Stimulated activated naive CD4-positive, alpha-beta T cell treated with Interleukin-2 at 50 U/mL for 16 hours (primary cell): ENCODE results near the gene POLR2F.
"Not testable (repeated sequence)": the region's sequence is repeated elsewhere in the genome, so short reads cannot be mapped to it uniquely, and the experiment has no call there.

Source experiments
- DNase-seq: peaks from one replicate; lab custom pipeline; 2025; lab: John Stamatoyannopoulos, UW

The POLR2F gene

DNA sequence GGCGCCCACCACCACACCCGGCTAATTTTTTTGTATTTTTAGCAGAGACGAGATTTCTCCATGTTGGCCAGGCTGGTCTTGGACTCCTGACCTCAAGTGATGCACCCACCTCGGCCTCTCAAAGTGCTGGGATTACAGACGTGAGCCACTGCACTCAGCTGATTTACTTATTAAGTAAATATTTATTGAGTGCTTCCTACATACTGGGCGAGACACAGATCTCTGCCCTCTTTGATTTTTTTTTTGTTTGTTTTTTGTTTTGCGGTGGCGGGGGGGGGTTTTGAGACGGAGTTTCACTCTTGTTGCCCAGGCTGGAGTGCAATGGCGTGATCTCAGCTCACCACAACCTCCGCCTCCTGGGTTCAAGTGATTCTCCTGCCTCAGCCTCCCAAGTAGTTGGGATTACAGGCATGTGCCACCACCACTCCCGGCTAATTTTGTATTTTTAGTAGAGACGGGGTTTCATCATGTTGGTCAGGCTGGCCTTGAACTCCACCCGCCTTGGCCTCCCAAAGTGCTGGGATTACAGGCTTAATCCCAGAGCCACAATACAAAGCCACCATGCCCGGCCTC lies 2.4 kb downstream of the POLR2F start:
- not testable (repeated sequence) for DNase-seq

DNA sequence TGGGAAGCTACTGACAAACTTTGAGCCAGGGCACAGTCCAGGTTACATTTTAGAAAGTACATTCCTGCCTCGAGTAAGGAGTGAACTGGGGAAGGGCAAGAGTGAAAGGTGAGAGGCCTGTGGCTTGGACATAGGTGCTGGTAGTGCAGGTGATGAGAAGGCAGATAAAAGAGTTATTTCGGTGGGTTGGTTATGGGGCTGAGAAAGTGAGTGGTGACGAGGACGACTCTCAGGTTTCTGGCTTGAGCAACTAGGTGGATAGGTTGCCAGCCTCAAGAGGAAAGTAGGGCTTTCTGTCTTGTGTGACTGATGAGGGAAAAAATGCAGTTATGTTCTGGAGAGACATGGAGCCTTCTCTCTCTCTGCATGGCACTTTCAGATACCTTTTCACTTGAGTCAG lies 3.7 kb downstream of the POLR2F start:
- no peak for DNase-seq

DNA sequence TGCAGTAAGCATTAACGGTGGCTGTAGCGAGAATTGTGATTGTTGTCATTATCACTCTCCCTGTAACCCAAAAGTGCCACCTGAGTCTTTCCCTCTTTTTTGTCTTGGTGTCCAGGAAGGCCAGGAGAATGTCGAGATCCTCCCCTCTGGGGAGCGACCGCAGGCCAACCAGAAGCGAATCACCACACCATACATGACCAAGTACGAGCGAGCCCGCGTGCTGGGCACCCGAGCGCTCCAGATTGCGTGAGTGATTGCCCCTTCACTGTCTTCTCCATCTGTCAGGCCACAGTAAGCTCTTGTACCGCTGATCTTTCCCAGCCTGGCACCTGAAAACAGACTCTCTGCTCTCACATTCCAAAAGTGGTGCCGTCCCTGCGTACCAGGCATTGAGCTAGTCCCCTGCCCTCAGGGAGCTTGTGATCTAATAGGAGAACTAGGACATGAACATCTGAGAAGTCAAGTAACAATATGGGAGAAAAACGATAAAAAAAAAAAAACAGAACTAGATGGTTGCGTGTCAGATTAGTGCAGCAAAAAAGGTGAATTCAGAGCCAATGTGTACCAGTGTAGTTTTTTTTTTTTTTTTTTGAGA lies 5.8 kb downstream of the POLR2F start:
- DNase-seq, result no peak

DNA sequence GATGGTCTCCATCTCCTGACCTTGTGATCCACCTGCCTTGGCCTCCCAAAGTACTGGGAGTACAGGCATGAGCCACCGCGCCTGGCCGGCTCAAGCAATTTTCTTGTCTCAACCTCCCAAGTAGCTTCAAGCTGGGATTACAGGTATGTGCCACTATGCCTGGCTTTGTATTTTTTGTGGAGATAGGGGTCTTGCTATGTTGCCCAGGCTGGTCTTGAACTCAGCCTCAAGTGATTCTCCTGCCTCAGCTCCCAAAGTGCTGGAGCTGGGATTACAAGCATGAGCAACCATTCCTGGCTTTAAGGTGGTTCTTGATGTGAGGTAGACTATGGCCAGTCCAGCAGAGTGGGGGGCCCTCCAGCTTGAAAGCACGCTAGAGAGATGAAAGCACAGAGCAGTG lies 7.6 kb downstream of the POLR2F start:
- no peak for DNase-seq

DNA sequence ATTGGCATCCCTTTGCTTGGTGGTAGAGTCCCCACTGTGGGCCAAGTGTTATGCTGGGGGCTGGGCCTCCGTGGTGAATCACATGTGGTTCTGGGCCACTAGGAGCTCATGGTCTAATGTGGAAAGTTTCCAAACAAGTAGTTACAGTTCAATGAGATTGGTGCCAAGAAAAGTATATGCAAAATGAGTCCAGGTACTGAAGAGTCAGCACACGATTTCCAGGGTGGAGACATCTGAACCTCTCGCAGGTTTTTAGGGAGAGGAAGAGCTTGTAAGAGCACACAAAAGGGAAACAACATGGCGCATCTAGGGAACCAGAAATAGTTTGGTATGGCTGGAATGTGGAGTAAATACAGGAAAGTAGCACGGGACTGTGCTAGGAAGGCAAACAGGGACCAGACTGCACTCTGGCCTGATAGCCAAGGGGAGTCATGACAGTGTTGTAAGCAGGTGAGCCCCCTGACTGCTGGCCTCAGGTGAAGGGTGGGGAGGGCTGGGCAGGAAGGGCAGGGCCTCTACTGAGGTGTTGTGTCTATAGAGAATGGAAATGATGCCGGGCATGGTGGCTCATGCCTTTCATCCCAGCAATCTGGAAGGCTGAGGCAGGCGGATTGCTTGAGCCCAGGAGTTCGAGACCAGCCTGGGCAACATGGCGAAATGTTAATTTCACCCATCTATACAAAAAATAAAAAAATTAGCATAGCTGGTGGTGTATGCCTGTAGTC lies 12.6 kb downstream of the POLR2F start:
- DNase-seq, result no peak

DNA sequence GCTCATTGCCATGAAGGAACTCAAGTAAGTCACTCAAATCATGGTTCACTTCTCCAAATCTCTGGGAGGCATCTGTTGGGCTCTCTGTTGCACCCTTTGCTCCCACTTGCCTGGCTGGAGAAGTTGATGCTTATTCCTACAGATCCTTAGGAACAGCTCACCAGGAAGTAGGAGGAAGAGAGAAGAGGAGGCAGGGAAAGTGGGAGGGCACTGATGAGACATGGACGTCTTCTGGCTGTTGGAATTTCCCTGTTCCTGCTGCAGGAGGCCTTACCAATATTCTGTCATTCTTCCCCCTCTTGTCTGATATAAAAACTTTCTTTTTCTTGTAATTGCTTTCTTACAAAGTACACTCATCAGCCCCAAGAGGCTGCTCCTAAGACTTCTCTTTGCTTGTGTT lies 13.6 kb downstream of the POLR2F start:
- no peak for DNase-seq

DNA sequence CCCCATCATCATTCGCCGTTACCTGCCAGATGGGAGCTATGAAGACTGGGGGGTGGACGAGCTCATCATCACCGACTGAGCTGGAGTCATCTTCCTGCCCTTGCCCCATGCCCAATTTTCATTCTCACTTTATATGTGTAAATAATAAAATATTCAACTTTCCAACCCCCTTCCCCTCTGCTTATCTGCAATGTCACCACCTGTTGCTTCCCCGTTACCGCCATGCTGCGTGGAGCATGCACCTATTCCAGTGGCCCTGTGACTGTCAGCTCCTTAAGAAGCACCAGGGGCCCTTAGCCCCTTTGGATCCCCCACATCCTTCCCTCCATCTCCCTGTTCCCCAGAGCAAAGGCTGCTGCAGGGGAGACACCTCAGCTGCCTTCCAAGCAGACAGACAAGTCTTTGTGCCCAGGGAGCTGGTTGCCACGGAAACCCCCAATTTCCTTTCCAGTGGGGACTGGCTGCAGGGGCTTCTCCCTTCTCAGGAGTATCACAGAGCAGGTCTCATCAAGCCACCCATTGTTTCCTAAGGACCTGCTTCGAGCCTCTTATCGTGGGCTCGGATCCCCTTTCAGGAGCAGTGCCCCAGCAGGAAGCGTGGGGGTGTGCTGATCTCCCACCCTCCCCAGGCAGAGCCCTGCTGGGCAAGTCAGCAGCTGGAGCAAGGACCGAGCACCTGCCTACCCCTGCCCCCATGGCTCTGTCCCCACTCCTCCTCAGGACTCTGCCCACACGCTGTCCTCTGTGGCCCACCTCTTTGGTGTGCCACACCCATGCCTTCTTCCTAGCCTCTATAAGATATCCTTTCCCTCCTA lies 14.3 kb downstream of the POLR2F start:
- DNase-seq, result no peak

DNA sequence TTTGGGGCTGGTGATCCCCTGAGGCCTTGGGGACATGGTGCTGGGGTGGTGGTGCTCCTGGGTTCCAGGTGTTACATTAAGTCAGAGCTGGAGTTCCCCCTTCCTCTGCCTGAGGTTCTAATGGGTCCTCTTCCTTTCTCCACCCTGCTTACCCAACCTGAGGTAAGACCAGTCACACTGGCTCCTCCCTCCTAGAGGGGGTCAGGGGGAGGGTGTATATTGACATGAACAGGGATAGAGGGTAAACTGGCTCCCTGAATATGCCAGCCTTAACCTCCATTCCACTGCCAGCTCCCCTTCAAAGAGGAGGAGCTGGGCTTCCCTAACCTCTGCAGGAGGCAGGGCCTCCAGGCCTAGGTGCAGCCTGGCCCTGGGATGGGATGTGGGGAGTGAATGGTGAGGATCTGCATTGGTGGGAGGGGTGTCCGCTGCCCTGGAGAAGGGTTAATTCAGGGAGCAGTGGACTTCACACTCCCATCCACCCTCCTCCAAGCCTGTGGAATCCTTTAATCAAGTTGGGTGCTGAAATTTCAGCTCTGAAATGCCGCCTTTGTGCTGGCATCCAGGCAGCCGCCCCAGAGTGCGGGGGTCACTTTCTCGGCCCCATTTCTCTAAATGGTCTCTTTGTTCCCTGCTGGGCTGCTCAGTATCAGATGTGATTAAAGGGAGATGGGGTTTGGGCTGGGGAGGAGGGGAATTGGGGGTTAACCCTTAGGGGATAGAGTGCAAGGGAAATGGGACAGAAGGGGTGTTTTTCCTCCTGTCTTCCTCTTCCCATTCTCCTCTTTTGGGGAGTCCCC lies 15.2 kb downstream of the POLR2F start:
- DNase-seq, result no peak

DNA sequence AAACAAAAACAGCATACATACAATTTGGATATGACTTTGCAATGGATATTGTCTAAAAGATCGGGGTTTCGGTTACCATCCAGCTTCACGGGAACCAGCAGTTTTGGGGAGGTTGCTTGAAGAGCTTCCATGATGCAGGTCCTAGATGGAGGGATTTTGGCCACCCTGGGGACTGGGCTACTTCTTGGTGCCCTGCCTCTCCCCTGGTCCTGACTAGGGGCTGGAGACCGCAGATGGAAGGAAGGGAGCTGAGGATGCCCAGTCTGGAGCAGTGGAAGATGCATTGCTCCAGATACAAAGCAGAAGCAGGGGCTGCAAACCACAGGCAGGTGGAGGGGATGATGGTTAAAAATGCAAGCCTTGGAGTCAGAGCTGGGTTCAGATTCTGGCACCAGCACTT lies 17.4 kb downstream of the POLR2F start:
- DNase-seq, result no peak

DNA sequence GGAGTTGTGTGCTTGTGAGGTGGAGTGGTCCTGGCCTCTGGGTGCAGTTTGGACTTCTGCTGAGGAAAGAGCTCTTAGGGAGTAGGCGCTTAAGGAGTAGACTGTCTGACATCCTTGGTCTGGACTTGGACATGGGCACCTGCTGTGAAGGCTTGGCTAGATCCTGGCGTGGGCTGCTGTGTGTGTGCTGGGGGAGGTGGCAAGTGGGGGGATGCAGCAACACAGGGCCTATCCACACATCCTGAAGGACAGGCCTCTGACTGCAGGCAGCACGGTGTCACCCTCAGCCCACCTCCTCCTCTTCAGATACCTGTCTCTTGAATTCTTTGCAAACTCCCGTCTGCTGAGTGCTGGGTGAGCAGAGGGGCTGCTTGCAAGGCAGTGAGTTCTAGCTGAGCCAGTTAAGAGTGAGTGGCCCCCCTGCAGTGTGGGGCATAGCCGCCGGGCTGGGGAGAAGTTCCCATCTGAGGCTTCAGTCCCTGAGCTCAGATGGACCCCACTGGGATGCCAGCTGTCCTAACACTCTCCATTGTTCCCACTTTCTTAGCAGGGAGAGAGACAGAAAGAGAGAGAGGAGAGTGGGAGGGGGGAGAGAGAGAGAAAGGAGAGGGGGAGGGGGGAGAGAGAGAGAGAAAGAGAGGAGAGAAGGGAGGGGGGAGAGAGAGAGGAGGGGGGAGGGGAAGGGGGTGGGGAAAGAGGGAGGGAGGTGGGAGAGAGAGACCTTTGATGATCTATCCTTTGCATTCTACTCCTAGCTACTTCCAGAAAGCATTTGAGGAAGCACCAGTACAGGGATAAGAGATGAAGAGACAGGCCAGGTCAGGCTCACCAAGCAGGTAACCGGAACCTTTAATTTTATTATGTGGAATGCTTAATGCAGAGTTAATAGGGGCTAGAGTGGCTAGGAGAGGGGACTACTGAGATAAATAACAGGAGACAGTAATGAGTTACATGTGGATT lies 18.3 kb downstream of the POLR2F start:
- no peak for DNase-seq

DNA sequence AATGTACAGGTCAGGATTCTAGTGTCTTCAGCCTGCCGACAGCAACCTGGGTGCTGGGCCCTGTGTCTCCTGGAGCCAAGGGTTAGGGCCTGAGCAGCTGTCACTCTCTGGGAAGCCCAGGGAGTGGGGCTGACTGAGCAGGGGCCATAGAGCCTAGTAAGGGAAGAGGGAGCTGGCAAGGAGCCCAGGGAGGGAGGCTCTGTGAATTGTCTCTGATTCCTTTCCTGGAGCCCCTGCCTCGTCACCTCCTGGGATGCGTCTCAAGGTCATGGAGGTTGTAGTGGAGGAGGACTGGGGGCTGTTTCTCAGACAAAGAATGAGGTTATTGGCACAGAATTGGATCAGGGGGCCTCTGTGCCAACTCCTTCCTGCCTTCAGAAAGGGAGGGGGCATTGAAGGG lies 19.0 kb downstream of the POLR2F start:
- no peak for DNase-seq

DNA sequence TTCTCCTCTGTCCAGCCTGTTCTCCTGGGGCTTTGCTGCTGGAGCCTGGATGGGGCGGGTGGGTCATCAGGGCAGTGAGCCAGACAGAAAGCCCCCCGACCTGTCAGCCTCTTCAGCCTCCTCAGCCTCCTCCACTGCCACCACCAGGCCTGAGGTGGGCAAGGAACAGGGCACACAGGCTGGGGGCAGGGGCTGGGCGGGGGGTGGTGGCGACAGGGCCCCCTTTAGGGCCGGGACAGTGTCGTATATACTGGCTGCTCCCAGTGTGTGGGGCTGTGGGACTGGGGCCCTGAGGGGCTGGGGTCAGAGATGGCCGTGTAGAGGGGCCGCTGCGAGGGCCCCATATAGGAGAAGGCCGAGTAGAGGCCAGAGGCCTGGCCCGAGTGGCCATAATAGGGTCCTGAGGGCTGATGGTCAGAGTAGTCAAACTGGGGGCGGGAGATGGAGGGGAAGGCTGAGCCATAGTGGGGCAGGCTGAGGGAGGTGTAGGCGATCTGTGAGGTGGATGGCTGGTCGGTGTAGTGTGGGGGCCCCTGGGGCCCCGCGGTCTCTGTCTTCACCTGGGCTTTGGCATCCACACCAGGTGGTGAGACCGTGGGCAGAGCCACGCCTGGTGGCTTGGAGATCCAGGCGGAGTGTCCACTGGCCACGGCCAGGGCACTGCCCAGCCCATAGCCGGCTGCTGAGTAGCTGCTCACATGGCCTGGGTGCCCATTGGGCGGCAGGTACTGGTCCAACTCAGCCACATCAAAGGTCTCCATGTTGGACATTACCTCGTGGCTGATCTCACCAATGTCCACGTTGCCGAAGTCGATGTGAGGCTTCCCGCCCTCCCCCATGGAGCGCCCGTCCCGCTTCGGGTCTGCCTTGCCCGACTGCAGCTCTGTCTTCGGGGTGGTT lies 20.0 kb downstream of the POLR2F start:
- DNase-seq, result no peak

DNA sequence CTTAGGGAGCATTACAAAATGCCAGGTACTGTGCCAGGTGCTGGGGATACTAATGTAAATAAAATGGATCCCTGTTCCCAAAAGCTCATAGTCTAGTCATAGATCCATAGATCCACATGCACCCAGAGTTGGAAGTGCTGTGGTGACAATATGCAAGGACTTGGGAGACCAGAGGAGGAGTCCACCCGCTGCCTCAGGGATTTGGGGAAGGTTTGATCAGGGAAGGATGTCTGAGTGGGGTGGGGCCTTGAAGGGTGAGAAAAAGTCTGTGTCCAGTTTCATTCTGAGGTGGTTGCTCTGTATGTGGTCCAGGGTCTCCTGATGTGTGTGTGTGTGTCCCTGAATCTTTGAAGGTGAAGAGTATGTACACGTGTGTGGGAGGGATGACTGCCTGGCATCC lies 21.7 kb downstream of the POLR2F start:
- DNase-seq, result no peak

DNA sequence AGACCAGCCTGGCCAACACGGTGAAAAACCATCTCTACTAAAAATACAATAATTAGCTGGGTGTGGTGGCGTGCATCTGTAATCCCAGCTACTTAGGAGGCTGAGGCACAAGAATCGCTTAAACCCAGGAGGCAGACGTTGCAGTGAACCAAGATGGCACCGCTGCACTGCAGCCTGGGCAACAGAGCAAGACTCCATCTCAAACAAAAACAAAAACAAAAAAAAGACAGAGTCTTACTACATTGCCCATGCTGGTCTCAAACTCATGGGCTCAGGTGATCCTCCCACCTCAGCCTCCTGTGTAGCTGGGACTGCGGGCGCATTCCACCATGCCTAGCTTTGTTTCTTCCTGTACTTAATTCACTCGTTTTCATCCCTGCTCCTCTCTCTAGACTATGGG lies 22.5 kb downstream of the POLR2F start:
- not testable (repeated sequence) for DNase-seq

DNA sequence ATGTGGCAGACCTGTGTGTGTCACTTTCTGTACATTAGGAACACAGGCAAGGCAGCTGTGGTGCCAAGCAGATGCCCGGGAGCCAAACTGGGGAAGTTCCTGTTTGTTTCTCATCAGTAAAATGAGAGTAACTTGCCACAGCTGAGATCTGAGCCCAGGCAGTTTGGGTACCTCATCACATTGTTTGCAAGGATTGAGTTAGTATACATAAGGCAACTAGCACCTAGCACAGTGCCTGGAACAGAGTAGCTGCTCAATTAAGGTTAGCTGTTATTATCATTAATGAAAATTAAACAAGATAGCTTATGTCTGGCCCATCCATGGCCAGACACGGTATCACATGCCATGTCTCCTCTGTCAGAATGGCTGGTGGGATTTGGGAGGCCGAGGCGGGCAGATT lies 23.0 kb downstream of the POLR2F start:
- DNase-seq, result no peak

DNA sequence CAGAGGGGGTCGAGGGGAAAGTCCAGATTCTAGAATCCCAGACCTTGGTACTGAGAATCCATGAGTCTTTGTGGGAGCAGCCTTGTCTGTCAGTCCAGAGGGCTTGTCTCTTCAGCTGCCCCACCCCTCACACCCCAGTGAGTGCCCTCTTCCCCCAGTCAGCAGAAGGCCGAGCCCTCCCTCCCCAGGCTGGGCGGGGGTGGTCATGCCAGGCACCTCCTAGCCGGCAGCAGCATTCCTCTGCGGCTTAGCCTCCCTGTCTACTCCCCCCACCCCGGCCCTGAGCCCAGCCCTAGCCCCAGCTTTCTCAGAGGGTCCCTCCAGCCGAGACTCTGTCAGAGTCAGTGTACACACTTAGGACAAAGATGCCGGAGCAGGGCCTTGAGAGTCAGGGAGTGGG lies 26.3 kb downstream of the POLR2F start:
- no peak for DNase-seq

DNA sequence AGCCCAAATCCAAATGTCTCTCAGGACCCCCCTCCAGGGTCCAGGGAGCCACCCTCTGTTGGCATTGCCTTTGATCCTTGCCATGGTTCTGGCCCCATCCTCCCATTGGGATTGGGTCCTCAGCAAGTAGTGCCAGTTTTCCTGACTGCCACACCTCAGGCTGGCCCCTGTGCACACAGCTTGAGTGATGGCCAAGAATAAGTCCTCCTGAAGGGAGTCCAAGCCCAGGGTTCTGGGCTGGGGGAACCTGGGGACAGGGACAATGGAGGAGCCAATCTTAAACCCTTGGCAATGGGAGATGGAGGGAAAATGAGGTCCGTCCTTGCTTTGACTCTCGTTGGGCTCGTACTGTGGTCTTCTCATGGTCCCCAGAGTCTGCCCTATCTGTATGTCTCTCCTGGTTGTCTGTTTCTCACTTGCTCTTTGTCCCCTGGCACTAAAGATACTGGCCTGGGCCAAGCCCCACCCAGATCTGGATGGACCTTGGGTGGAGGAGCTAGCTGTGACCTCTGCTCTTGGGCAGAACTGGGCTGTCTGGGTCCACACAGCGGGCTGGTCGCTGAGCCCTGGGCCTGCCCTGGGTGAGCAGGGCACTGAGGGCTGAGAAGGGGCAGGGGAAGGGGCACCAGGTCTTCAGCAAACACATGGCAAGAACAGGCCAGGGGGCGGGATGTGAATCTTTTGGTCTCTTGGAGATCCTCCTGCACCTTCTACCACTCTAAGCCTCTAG lies 27.9 kb downstream of the POLR2F start:
- DNase-seq, result no peak

DNA sequence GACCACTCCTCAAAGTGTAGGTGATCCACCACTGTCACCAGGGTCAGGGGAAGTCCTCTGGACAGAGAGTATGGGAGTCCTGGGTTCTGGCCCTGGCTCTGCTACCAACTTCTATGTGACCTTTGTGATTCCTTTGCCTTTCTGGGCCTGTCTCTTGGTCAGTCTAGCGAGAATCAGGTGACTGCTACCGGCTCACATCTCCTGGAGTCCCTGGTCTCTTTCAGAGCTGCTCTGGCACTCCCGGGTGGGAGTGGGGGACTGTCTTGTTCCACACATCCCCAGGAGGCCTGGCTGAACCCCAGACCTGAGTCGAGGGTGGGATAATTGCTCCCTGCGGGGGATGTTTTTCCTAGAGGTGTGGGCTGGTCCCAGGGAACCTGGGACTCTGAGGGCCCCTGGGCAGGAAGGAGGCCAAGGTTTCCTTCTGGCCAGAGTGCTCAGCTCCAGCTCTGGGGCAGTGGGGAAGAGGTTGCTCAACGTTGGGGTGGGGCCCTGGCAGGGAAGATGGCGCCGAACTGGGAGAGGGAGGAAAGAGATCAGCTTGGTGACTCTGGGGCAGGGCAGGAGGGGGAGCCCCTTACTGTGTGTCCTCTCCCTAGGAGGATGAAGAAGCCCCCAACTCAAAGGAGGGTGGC lies 28.8 kb downstream of the POLR2F start:
- no peak for DNase-seq
